Heart right ventricle (tissue), 16 donors: ENCODE measurements around the gene KIF6. TPM values are rescaled to one million over a fixed set of nuclear protein-coding genes. Genes with fewer than 3 reads are reported as not detected.

Experiments used
- ATAC-seq, 8 donors: fragments of 200-7000 bp; cut with Tn5 transposase; one replicate each; pipeline ENCODE4 v1.9.1; 2020; ENCODE audit warnings: mild to moderate bottlenecking in 8 of 8, moderate library complexity in 8 of 8, moderate number of reproducible peaks in 1 of 8
- DNase-seq, 2 donors: peaks; one replicate each; pipeline ENCODE4 v3.0.0-alpha.2; 2020
- H3K27ac ChIP-seq, 10 donors: fragments of 200-600 bp; sonication (generic) in 2 of 10; one replicate each; pipeline versions ENCODE4 v1.5.0 to v1.8.0; 2020 to 2022; ENCODE audit warnings: mild to moderate bottlenecking in 3 of 10
- H3K27me3 ChIP-seq, 7 donors: fragments of 200-600 bp; one replicate each; pipeline ENCODE4 v1.8.0; 2021 to 2022; ENCODE audit warnings: mild to moderate bottlenecking in 2 of 7
- H3K36me3 ChIP-seq, 9 donors: fragments of 200-600 bp; sonication (generic) in 1 of 9; one replicate each; pipeline versions ENCODE4 v1.5.0 to v1.8.0; 2020 to 2022; ENCODE audit warnings: mild to moderate bottlenecking in 2 of 9
- H3K4me1 ChIP-seq, 9 donors: fragments of 200-600 bp; sonication (generic) in 1 of 9; one replicate each; pipeline versions ENCODE4 v1.5.0 to v1.8.0; 2020 to 2022; ENCODE audit warnings: mild to moderate bottlenecking in 4 of 9
- H3K4me3 ChIP-seq, 10 donors: fragments of 200-600 bp; sonication (generic) in 2 of 10; one replicate each; pipeline versions ENCODE4 v1.5.0 to v1.8.0; 2020 to 2022; ENCODE audit warnings: mild to moderate bottlenecking in 7 of 10, moderate library complexity in 2 of 10
- H3K9me3 ChIP-seq, 11 donors: fragments of 200-600 bp in 10 of 11; sonication (generic) in 2 of 11; one replicate each; pipeline versions ENCODE4 v1.5.0 to v1.8.0; 2013 to 2022; ENCODE audit warnings: mild to moderate bottlenecking in 2 of 11, control low read depth in 1 of 11, moderate library complexity in 1 of 11
- WGBS, 2 donors: extraction: QIAGEN DNeasy Blood & Tissue Kit; methylation state at CpG; one replicate each; pipeline ENCODE4 v1.1.7; 2013; ENCODE audit warnings: inconsistent platforms in 1 of 2; 5-methylcytosine and 5-hydroxymethylcytosine counted together
- intact Hi-C, 10 donors: fragments of 100-400 bp; cut with DNase I; formaldehyde crosslinking; loops; one replicate each; pipeline versions ENCODE4 v1.11.1 to v1.14.2; 2022
- polyA plus RNA-seq, 2 donors: library from polyadenylated mRNA; stranded (reverse); fragments of 200-250 nt; gene quantifications; one replicate each; pipeline ENCODE4 v1.2.3, GENCODE V29; 2013
- total RNA-seq, 10 donors: library from RNA; stranded (reverse); fragmentation: NEBNext Ultra II Directional in 3 of 10; extraction: Animal tissue kit (Norgen Biotek cat#: 25700) in 3 of 10; gene quantifications; one replicate each; pipeline versions ENCODE4 v1.2.1 to v1.2.4, GENCODE V29; 2021 to 2023
- TF ChIP-seq, protein P1 (sequence below), 9 donors: fragments of 200-600 bp; sonication (generic) in 2 of 9; IDR thresholded peaks; one replicate each; pipeline versions ENCODE4 v1.5.0 to v1.8.0; 2021 to 2022; ENCODE audit warnings: antibody characterized with exemption in 9 of 9, mild to moderate bottlenecking in 5 of 9, moderate library complexity in 1 of 9
- donor health status: Arrhythmogenic right ventricular cardiomyopathy.
- donor health status: ischemic (EF 13 %, LVEDD 7.1; RV severe dilation, severe dysfunction).
- donor health status: healthy with polysubstance abuse.
- donor health status: DM: no; HTN: yes; CAD: no.
- donor health status: DM: no; HTN: no; CAD: no.
- donor health status: ischemic (EF 25% LVEDD 6.9; RV normal size, moderate dysfunction).
- donor health status: ischemic (EF 25% LVEDD 5.7; RV mildly dilated, moderate dysfunction).
- donor health status: healthy.
- donor health status: DM: yes; HTN: yes; CAD: no.
- donor health status: Ischemic cardiomyopathy.
- donor health status: ischemic (EF 35%, LVEDD 5.7; RV mildly dilated, moderate dysfunction).
- donor health status: nonischemic (EF 11% LVEDD 7.7; RV severe dilation, severe dysfunction).
- donor health status: DM: yes; HTN: yes; CAD: no.
- donor health status: PGD.
- donor health status: ischemic (EF 29% LVEDD 5.4; RV normal size, mild dysfunction).
- donor health status: nonischemic (EF 23%, LVEDD 6.1; RV moderate dilation, normal function).

Gene KIF6
- total and polyA plus RNA-seq, 12 donors: 0.01 to 1.6 (median 0.45) TPM; not detected in 2

GRCh38 chr6:39585641-39586040 lies 139.6 kb downstream of the KIF6 start:
- H3K27me3 ChIP-seq: peaks cover 0 to 10% (median 0%) of the 10 kb centered on the region in 7 donors
- H3K4me1 ChIP-seq: no peaks in the 10 kb centered on the region
- intact Hi-C loops: loop anchor here in 1 of 10 donors (10.0 kb wide), 1 partner anchor 191 kb away; no protein-coding TSS in a partner anchor
- WGBS, 2 donors: 76 to 91% methylated on average over 2 of the region's 2 CpGs
- H3K36me3 ChIP-seq: no peaks in the 10 kb centered on the region
- H3K4me3 ChIP-seq: no peak overlapping the region
- DNase-seq (no peak), ATAC-seq (no peak)
- no peaks in the 10 kb centered on the region for H3K9me3 ChIP-seq
- TF ChIP-seq, protein P1, sequence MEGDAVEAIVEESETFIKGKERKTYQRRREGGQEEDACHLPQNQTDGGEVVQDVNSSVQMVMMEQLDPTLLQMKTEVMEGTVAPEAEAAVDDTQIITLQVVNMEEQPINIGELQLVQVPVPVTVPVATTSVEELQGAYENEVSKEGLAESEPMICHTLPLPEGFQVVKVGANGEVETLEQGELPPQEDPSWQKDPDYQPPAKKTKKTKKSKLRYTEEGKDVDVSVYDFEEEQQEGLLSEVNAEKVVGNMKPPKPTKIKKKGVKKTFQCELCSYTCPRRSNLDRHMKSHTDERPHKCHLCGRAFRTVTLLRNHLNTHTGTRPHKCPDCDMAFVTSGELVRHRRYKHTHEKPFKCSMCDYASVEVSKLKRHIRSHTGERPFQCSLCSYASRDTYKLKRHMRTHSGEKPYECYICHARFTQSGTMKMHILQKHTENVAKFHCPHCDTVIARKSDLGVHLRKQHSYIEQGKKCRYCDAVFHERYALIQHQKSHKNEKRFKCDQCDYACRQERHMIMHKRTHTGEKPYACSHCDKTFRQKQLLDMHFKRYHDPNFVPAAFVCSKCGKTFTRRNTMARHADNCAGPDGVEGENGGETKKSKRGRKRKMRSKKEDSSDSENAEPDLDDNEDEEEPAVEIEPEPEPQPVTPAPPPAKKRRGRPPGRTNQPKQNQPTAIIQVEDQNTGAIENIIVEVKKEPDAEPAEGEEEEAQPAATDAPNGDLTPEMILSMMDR (IDR thresholded peaks at IDR 0.05): no peak
- no peak overlapping the region for H3K27ac ChIP-seq

DNA sequence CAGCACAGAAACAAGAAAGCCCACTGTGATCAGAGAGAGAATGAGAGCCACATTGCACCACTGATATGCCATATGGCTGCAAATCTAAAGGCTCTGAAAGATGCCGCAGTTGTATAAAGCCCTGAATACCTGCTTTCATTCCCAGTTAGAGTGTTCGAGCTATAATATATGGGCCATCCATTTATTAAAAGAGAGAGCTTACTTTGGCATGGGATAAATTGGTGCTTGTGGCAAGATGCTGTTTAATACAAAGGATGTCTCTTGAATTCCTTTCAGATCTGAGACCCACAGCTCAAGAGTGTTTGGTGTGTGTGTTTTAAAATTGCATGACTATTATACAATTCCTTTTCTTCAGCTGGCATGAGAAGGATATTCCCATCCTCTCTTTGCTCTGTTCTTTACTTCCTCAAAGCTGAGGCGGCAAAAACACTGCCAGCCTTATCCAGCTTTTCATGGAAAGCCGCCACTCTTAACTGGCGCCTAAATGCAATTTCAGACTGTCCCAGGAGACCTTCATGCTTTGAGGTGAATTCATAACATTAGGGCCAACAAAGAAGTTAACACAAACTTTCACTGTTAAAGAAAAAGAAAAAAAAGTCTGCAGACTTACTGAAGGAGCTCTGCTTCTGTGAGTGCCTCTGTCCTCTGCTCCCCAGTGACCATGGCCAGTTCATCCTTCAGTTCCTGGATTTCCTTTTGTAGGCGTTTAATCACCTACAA lies 147.6 kb downstream of the KIF6 start:
- intact Hi-C loops: no loop called here
- DNase-seq (no peak), ATAC-seq (no peak)
- Histone ChIP-seq H3K27me3 (no peaks in the 10 kb centered on the region), H3K36me3 (no peaks in the 10 kb centered on the region), H3K27ac (no peak overlapping the region), H3K4me1 (no peaks in the 10 kb centered on the region), H3K9me3 (no peaks in the 10 kb centered on the region), H3K4me3 (no peak overlapping the region)
- 78 to 81% methylated on average over 6 of the region's 6 CpGs for WGBS, 2 donors
- TF ChIP-seq, protein P1 (IDR thresholded peaks at IDR 0.05): no peak

DNA sequence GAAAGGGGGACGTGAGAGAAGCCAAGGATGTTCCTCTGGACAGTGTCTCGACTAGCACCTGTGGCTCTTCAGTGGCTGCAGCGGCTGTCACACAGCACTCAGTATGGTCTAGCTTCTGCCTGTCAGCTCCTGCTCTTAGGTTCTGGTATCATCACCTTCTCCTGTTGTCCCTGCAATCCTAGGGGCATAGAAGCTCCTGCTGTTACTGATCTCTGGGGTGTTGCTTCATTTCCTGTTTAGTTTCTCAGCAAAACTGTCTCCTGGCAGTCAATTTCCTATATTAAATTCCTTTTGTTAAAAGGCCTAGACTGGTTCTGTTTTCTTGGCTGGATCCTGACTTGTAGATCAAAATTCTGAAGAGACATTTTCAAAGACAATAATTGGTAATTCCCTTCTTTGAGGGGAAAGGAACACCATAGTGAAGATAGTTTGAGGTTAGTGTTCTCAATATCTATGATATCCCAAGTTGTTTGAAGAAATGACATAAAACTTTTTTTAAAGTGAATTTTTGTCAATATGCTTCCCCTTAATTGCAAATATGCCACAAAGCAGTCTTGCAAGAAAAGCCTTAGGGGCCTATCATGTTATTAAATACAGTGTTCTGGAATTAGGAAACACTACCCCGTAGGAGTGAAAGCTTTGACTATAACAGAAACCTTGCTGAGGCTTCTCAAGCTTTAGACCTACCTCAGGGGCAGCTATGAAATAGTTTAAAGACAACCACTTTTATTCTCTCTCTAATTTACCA lies 148.5 kb downstream of the KIF6 start:
- H3K4me3 ChIP-seq: no peak overlapping the region
- WGBS, 2 donors: 64 to 65% methylated on average over 4 of the region's 4 CpGs
- H3K27ac ChIP-seq: no peak overlapping the region
- H3K4me1 ChIP-seq: no peaks in the 10 kb centered on the region
- intact Hi-C loops: no loop called here
- H3K27me3 ChIP-seq: no peaks in the 10 kb centered on the region
- no peaks in the 10 kb centered on the region for H3K36me3 ChIP-seq
- ATAC-seq (no peak), DNase-seq (no peak)
- TF ChIP-seq, protein P1 (IDR thresholded peaks at IDR 0.05): no peak
- H3K9me3 ChIP-seq: no peaks in the 10 kb centered on the region

DNA sequence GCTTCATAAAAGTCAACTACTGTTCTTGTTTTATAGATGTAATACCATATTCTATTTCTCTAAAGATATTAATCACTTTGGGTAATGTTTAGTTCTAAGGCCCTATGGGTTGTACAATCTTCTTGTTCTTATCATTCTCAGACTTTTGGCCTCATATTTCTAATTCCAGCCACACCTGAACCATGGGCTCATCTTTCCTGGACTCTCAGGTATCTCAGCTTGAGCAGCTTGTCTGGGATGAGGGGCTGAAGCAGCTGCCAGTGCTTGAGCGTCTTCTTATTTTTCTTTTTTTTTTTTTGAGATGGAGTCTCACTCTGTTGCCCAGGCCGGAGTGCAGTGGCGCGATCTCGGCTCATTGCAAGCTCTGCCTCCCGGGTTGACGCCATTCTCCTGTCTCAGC lies 150.2 kb downstream of the KIF6 start:
- no peaks in the 10 kb centered on the region for H3K27me3 ChIP-seq
- TF ChIP-seq, protein P1 (IDR thresholded peaks at IDR 0.05): no peak
- no peak overlapping the region for H3K4me3 ChIP-seq
- WGBS, 2 donors: 81 to 88% methylated on average over 7 of the region's 7 CpGs
- H3K27ac ChIP-seq: no peak overlapping the region
- ATAC-seq: no peak
- H3K36me3 ChIP-seq: no peaks in the 10 kb centered on the region
- intact Hi-C loops: no loop called here
- DNase-seq: no peak
- H3K4me1 ChIP-seq: no peaks in the 10 kb centered on the region
- no peaks in the 10 kb centered on the region for H3K9me3 ChIP-seq
